Heart left ventricle (tissue), 16 donors: Measurements from ENCODE around the gene RTL3. TPM values are rescaled to one million over a fixed set of nuclear protein-coding genes. Genes with fewer than 3 reads are reported as not detected.
A peak's percentile ranks its signal among the peaks of the same experiment; 100 is the strongest.

Source experiments
- ATAC-seq, 4 donors: fragments of 200-7000 bp; cut with Tn5 transposase; one replicate each; pipeline ENCODE4 v1.9.1; 2020 to 2022; ENCODE audit warnings: moderate library complexity in 4 of 4, mild to moderate bottlenecking in 3 of 4, moderate number of reproducible peaks in 1 of 4
- DNase-seq, 5 donors: peaks; one replicate each; pipeline ENCODE4 v3.0.0-alpha.2; 2020
- H3K27ac ChIP-seq, 12 donors: fragments of 200-600 bp; sonication (generic) in 4 of 12; one replicate each; pipeline versions ENCODE4 v1.5.0 to v1.8.0; 2016 to 2022; ENCODE audit warnings: mild to moderate bottlenecking in 2 of 12
- H3K27me3 ChIP-seq, 9 donors: fragments of 200-600 bp; sonication (generic) in 2 of 9; one replicate each; pipeline versions ENCODE4 v1.5.1 to v1.8.0; 2016 to 2022; ENCODE audit warnings: mild to moderate bottlenecking in 3 of 9
- H3K36me3 ChIP-seq, 9 donors: fragments of 200-600 bp; sonication (generic) in 2 of 9; one replicate each; pipeline versions ENCODE4 v1.5.0 to v1.8.0; 2018 to 2022; ENCODE audit warnings: mild to moderate bottlenecking in 2 of 9
- H3K4me1 ChIP-seq, 12 donors: fragments of 200-600 bp; sonication (generic) in 4 of 12; one replicate each; pipeline versions ENCODE4 v1.5.0 to v1.8.0; 2016 to 2022; ENCODE audit warnings: mild to moderate bottlenecking in 3 of 12
- H3K4me3 ChIP-seq, 12 donors: fragments of 200-600 bp; sonication (generic) in 4 of 12; one replicate each; pipeline versions ENCODE4 v1.5.0 to v1.8.0; 2017 to 2022; ENCODE audit warnings: mild to moderate bottlenecking in 9 of 12, moderate library complexity in 4 of 12
- H3K9me3 ChIP-seq, 12 donors: fragments of 200-600 bp; sonication (generic) in 4 of 12; one replicate each; pipeline versions ENCODE4 v1.5.0 to v1.8.0; 2016 to 2022; ENCODE audit warnings: mild to moderate bottlenecking in 1 of 12
- CTCF ChIP-seq, 12 donors: fragments of 200-600 bp; sonication (generic) in 4 of 12; IDR thresholded peaks; one replicate each; pipeline versions ENCODE4 v1.5.0 to v1.8.0; 2018 to 2022; ENCODE audit warnings: antibody characterized with exemption in 12 of 12, mild to moderate bottlenecking in 5 of 12
- POLR2A ChIP-seq, 2 donors: fragments of 450-650 bp; IDR thresholded peaks; one replicate each; pipeline ENCODE4 v1.6.1; 2017; ENCODE audit warnings: antibody characterized with exemption in 2 of 2, mild to moderate bottlenecking in 2 of 2, moderate library complexity in 2 of 2
- WGBS, 4 donors: extraction: QIAGEN DNeasy Blood & Tissue Kit in 2 of 4; methylation state at CpG; one replicate each; pipeline versions ENCODE4 v1.1.5 to v1.1.7; 2013 to 2018; 5-methylcytosine and 5-hydroxymethylcytosine counted together
- intact Hi-C, 10 donors: fragments of 100-400 bp; cut with DNase I; formaldehyde crosslinking; loops; one replicate each; pipeline versions ENCODE4 v1.11.1 to v1.14.2; 2022
- polyA plus RNA-seq, 2 donors: library from polyadenylated mRNA; stranded (reverse); fragments of 200-250 nt; gene quantifications; one replicate each; pipeline ENCODE4 v1.2.3, GENCODE V29; 2013
- total RNA-seq, 9 donors: library from RNA; depleted of rRNA in 2 of 9; stranded (reverse); fragments of >200 nt in 2 of 9; fragmentation: NEBNext Ultra II Directional in 3 of 9; extraction: Animal tissue kit (Norgen Biotek cat#: 25700) in 3 of 9; gene quantifications; one replicate each; pipeline versions ENCODE4 v1.1.0 to v1.2.4, GENCODE V29; 2016 to 2023
- donor health status: ischemic (EF 13 %, LVEDD 7.1; RV severe dilation, severe dysfunction).
- donor health status: healthy with polysubstance abuse.
- donor health status: DM: no; HTN: yes; CAD: no.
- donor health status: DM: no; HTN: no; CAD: no.
- donor health status: ischemic (EF 25% LVEDD 6.9; RV normal size, moderate dysfunction).
- donor health status: ischemic (EF 25% LVEDD 5.7; RV mildly dilated, moderate dysfunction).
- donor health status: healthy.
- donor health status: DM: yes; HTN: yes; CAD: no.
- donor health status: ischemic (EF 35%, LVEDD 5.7; RV mildly dilated, moderate dysfunction).
- donor health status: nonischemic (EF 11% LVEDD 7.7; RV severe dilation, severe dysfunction).
- donor health status: DM: yes; HTN: yes; CAD: no.
- donor health status: PGD.
- donor health status: ischemic (EF 29% LVEDD 5.4; RV normal size, mild dysfunction).
- donor health status: nonischemic (EF 23%, LVEDD 6.1; RV moderate dilation, normal function).

Gene RTL3
- total and polyA plus RNA-seq, 11 donors = 0.09 to 0.63 (median 0.29) TPM; not detected in 4

GRCh38 chrX:78655642-78656041, 3.5 kb downstream of the RTL3 start:
- DNase-seq = no peak
- no peak for TF ChIP-seq POLR2A (IDR thresholded peaks at IDR 0.05)
- no peak for TF ChIP-seq CTCF (IDR thresholded peaks at IDR 0.05)
- 70 to 78% (median 76%) methylated on average over 1 of the region's 1 CpG for WGBS, 4 donors
- Histone ChIP-seq H3K9me3 (no peaks in the 10 kb centered on the region), H3K27me3 (no peaks in the 10 kb centered on the region), H3K36me3 (no peaks in the 10 kb centered on the region), H3K4me3 (no peak overlapping the region), H3K4me1 (peaks cover 0 to 1% (median 0%) of the 10 kb centered on the region in 12 donors), H3K27ac (no peak overlapping the region)
- no peak for ATAC-seq
- intact Hi-C loops = no loop called here

DNA sequence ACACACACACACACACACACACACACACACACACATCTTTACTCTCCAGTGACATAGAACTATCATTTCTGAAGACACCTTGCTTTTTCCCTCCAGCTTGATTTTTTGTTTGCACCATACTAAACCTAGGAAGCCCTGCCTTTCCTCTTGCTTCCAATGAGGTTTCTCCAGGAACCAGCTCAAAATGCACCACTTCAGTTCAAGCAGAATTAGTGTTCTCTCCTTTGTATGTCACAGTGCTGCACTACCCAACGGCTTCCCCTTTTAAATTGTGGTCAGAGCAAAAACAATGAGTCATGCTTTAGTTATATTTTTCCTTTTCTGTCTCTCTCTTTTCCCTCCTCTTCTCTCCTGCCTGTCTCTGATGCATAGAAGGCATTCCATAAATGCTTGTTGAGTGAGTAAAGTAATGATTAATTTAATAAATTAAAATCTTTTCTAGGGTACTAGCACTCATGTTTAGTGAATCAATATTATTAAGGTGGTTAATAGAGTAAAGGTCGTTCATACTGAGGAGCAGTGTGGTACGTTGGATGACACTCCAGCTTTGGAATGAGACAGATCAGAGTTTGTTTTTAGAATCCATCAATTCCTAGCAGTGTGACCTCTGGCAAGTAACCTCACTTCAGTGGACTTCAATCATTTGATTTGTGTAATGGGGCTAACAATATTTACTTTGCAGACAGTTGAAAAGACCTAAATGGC, 5.9 kb downstream of the RTL3 start:
- intact Hi-C loops = no loop called here
- no peak for DNase-seq
- no peak for TF ChIP-seq CTCF (IDR thresholded peaks at IDR 0.05)
- no peak for TF ChIP-seq POLR2A (IDR thresholded peaks at IDR 0.05)
- WGBS, 4 donors = 28 to 39% (median 36%) methylated on average over 3 of the region's 3 CpGs
- no peak overlapping the region for H3K4me3 ChIP-seq
- H3K27ac ChIP-seq = peak overlapping the region in 2 of 12 donors; percentile 17 to 43
- peaks cover 0 to 7% (median 0%) of the 10 kb centered on the region in 12 donors for H3K4me1 ChIP-seq
- no peaks in the 10 kb centered on the region for H3K9me3 ChIP-seq
- H3K36me3 ChIP-seq = no peaks in the 10 kb centered on the region
- ATAC-seq = peak in 3 of 4 donors; percentile 36 to 63 (median 44)
- H3K27me3 ChIP-seq = no peaks in the 10 kb centered on the region

- H3K27me3 ChIP-seq = no peaks in the 10 kb centered on the region
- peaks cover 0 to 6% (median 0%) of the 10 kb centered on the region in 12 donors for H3K9me3 ChIP-seq
- no peak for TF ChIP-seq CTCF (IDR thresholded peaks at IDR 0.05)
- TF ChIP-seq POLR2A (IDR thresholded peaks at IDR 0.05) = no peak
- no peak overlapping the region for H3K4me3 ChIP-seq
- H3K36me3 ChIP-seq = no peaks in the 10 kb centered on the region
- no peak overlapping the region for H3K27ac ChIP-seq
- intact Hi-C loops = no loop called here
- ATAC-seq (no peak), DNase-seq (no peak)
- peaks cover 0 to 7% (median 0%) of the 10 kb centered on the region in 12 donors for H3K4me1 ChIP-seq
- 57 to 61% (median 59%) methylated on average over 5 of the region's 5 CpGs for WGBS, 4 donors
Observed at GRCh38 chrX:78650906-78651437, 8.2 kb downstream of the RTL3 start.

DNA sequence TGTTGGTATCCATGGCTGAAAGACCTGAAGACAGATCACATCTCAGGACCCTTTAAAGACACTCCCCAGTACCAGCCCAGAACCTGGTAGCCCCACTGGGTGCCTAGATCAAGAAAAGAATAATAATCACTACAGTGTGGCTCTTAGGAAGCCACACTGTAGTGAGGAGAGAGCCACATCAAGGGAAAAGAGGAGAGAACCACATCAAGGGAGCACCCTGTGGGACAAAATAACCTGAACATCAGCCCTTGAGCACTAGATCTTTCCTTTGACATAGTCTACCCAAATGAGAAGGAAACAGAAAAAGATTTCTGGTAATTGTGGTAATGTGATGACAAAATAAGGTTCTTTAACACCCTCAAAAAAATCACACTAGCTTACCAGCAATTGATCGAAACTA, 15.3 kb downstream of the RTL3 start:
- intact Hi-C loops = no loop called here
- peaks cover 0 to 8% (median 0%) of the 10 kb centered on the region in 12 donors for H3K9me3 ChIP-seq
- no peaks in the 10 kb centered on the region for H3K27me3 ChIP-seq

More for the DNA sequence above, 15.3 kb downstream of the RTL3 start:
- no peaks in the 10 kb centered on the region for H3K36me3 ChIP-seq
- TF ChIP-seq POLR2A (IDR thresholded peaks at IDR 0.05) (no peak), CTCF (IDR thresholded peaks at IDR 0.05) (no peak)
- WGBS, 4 donors = 94 to 97% (median 95%) methylated on average over 1 of the region's 1 CpG
- H3K27ac ChIP-seq = no peak overlapping the region
- no peaks in the 10 kb centered on the region for H3K4me1 ChIP-seq
- no peak overlapping the region for H3K4me3 ChIP-seq
- ATAC-seq (no peak), DNase-seq (no peak)
